Myocyte (in vitro differentiated cells): ENCODE measurements around the gene SERPINB8. TPM values are rescaled to one million over a fixed set of nuclear protein-coding genes. Genes with fewer than 3 reads are reported as not detected.
"Not testable (repeated sequence)": the region's sequence is repeated elsewhere in the genome, so short reads cannot be mapped to it uniquely, and the experiment has no call there.

Experiments
- DNase-seq: peaks from one replicate; pipeline ENCODE4 v3.0.0-alpha.2; 2012; ENCODE audit warnings: low read depth
- polyA plus RNA-seq: library from polyadenylated mRNA; unstranded; fragments of >200 nt; gene quantifications from one replicate; pipeline ENCODE4 v1.2.1, GENCODE V29; 2012; ENCODE audit warnings: missing spikeins
- total RNA-seq: library from RNA; depleted of rRNA; stranded (reverse); fragments of >200 nt; gene quantifications from 2 replicates; pipeline ENCODE4 v1.2.3, GENCODE V29; 2014

The SERPINB8 gene
- total RNA-seq, result 4.8 and 5.7 TPM in 2 replicates
- 7.7 TPM for polyA plus RNA-seq

GRCh38 chr18:63969942-63970808, at the start of gene SERPINB8:
Gene SERPINB8, plus strand, starts transcription at chr18:63970081. Its CDS starts 8,228 bp downstream, at chr18:63978309.
- peak; percentile 95 for DNase-seq

GRCh38 chr18:63922049-63922448, 47.8 kb upstream of the SERPINB8 start:
- no peak for DNase-seq

GRCh38 chr18:63924551-63924950, 45.3 kb upstream of the SERPINB8 start:
- DNase-seq, result no peak

GRCh38 chr18:63928331-63928730, 41.5 kb upstream of the SERPINB8 start:
- DNase-seq, result no peak

- DNase-seq, result not testable (repeated sequence)
Observed at GRCh38 chr18:63929369-63929768, 40.5 kb upstream of the SERPINB8 start.

- no peak for DNase-seq
Observed at GRCh38 chr18:63930773-63931354, 39.0 kb upstream of the SERPINB8 start.

DNA sequence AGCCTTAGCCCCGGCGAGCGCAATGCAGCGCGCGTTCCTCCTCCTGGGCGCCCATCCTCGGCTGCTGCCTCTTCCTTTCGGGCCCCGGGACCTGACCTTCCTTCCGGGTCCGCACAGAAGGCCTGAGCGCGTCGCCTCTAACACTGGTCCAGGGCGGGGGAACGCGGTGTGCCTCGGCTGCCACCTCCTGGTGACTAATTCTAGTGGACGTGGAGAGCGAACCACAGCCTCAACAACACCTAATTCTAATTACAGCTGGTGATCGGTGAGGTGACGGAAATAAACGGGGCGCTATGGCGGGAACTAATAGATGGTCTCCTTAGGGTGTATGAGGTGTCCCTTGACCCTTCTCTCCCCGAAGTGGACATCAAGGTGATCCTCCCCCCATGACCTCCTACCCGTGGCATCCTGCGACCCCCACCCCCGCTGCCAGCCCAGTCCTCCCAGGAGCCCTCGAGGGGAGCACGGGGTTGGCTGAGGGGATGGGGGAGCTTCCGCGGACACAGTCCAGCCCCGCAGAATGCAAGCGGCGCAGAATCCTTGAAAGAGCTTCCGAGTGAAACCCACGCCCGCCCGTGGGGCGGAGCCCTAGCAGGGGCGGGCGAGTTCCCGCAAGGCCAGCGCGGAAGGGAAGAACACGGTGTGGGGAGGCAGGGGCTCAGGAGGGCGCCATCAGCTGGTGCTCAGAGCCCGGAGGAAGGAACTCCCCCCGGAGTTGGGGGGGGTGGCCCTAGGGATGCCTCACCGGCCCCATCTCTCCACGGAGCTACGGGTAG, 33.5 kb upstream of the SERPINB8 start:
- DNase-seq, result peak; percentile 77

GRCh38 chr18:63936932-63937393, 32.9 kb upstream of the SERPINB8 start:
- DNase-seq, result no peak

GRCh38 chr18:63940008-63940407, 29.9 kb upstream of the SERPINB8 start:
- no peak for DNase-seq

- not testable (repeated sequence) for DNase-seq
Observed at GRCh38 chr18:63940543-63941050, 29.3 kb upstream of the SERPINB8 start.

- no peak for DNase-seq
Observed at GRCh38 chr18:63947051-63947790, 22.7 kb upstream of the SERPINB8 start.

DNA sequence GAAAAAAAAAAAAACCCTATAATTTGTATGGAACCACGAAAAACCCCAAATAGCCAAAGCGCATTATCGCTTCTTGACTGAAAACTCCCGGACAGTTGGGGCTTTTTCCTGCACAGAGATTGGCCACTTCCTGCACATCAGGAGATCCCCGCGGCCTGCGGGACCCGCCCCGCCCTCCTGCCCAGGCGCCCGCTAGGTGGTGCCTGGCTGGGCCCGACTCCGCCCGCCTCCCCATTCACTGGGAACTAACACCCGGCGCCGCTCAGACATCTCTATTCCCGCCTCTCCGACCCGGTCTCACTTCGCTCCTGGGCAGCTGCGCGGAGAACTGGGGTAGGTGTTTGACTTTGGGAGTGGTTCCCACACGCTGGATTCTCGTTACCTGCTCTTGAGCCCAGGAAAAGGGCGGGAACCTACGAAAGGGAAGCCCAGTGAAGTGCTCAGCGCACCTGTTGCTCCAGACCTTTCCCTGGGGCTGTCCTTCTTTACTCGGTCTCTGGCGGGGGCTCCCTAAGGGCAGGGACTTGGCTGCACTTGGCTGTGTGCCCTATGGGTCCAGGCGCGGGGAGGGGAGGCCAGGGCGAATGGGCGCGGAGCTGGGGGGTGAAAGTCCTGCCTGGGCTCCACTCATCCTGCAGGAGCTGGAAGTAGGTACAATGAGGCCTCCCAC, 20.7 kb upstream of the SERPINB8 start, which contains the start of gene HMSD:
TSS of gene HMSD (plus strand) at position 234 of the 670 bp plus-strand sequence. CDS start 4,155 bp downstream, outside the sequence.
- DNase-seq, result peak; percentile 10

DNA sequence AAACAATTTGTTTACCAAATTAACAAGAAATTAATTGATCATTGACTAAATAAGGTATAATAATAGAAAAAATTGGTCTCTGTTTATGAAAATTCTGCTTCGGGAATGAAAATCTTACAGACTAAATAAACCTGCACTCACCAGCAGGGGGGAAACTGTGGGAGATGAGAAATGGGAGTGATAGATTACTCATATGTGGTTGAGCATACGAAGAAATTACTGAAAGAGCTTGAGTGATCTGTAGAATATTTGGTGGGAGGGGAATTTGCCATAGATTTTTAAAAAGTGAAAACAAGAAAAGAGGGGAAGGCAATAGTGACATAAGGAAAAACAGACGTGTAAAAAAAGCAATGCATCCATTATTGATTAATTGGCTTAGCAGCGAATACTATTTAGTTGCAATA, 18.6 kb upstream of the SERPINB8 start:
- DNase-seq, result no peak

DNA sequence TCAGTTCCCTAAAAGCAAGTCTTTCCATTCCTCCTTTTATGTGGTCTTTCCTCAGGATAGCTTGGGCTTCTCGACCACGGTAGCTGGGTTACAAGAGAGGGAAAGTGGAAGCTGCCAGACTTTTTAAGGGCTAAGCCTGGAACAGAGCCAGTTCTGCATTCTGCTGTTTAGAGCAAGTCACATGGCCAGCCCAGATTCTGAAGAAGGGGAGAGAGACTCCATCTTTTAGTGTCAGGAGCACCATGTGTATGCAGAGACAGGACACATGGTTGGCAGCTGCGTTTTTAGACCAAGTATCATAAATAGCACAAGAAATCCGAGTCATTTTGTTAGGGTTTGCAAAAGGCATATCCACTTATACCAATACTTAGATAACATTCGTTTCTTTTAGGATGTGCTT, 16.1 kb upstream of the SERPINB8 start:
- DNase-seq, result peak; percentile 28

GRCh38 chr18:63956755-63957154, 13.1 kb upstream of the SERPINB8 start:
- no peak for DNase-seq

DNA sequence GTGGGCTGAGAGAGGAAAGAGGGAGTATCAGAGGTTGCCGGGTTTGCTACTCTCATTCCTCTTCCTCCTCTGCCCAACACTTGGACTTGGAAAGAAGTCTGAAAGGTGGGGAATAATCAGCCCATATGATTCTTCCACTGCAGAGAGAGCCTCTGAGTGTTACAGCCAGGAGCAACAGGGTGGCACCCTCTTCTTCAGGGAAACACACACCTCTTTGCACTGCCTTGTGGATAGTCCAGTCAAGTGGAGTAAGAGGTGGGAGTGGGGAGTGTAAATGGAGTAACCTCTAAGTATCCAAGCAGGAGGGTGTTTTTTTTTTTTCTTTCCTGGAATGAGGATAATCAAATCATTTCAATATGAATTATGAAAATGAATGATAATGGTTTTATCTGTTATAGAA, 9.0 kb upstream of the SERPINB8 start:
- no peak for DNase-seq

GRCh38 chr18:63961435-63961980, 8.4 kb upstream of the SERPINB8 start:
- DNase-seq, result no peak

DNA sequence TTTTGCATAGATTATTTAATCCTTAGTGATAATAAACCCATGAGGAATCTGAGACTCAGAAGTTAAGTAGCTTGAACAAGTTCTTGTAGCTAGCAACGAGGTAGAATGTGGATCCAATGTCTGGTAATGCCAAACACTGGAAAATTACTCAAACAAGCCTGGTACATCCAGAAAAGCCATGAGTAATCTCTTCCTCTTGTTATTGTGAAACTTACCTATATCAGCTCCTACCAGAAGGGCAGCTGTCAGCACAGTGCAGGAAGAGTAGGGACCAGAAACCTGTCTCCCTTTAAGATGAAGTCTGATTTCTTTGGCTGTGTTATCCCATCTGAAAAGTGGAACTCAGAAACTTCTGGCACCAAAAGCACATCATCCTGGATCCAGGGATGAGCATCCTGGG, 7.7 kb upstream of the SERPINB8 start:
- DNase-seq, result no peak

DNA sequence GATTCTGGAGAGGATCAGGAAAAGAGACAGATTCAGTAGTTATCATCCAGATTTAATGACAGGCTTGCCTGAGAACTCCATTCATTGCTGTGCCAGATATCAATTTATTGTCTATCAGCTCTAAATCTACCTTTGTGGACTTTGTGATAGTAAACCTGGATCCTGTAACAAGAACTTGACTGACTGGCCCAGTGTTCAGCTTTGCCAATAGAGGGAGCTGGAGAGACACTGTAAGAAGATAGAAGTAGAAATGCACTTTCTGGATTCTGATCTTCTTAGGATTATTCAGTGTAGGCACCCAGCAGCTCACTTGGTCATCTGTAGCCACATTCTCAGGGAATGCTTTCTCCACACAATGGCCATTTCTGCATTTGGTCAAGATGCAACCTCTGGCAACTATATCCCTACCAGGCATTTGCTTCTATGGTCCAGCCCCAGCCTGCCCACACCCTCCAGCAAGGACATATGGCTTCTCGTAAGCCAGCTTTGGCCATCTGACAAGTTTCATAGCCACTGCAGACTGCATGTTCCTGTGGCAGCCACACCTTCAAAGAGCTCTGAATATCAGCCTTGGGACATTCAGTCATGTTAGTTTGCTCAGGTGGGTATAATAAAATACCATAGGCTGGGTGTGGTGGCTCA, 6.1 kb upstream of the SERPINB8 start:
- peak; percentile 64 for DNase-seq
